ENCODE results near the gene SGSM1.

SGSM1 gene

DNA sequence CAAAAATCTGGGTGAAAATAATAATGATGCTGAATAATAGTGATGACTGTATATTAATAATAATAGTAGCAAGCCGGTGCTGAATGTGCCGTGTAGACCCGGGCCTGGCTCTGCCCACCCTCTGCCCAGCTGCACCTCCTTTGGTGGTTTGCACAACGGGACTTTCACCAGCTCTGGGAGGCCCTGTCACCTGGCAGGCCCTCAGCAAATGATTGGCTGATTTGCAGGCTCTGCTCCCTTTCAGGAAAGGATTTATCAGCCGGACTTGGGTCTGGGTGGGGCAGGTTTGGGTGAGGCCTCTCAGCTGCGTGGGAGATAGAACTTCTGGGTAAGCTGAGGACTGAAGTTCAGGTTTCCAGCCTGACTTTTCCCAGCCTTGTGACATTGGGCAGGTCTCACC is 167.9 kb downstream of the SGSM1 start:
- TF ChIP-seq POLR2AphosphoS5 (IDR thresholded peaks at IDR 0.05; ENCODE audit: low read depth, low read length) (no peak), FOXP2 (optimal IDR thresholded peaks at IDR 0.05; ENCODE audit: borderline replicate concordance, extremely low read depth, extremely low read length, insufficient read depth) (no peak), TAF1 (IDR thresholded peaks at IDR 0.05; ENCODE audit: borderline replicate concordance, insufficient read depth, low read length) (no peak), SIN3A (IDR thresholded peaks at IDR 0.05; ENCODE audit: borderline replicate concordance, insufficient read depth, low read length) (no peak)
- TF ChIP-seq, protein P1, sequence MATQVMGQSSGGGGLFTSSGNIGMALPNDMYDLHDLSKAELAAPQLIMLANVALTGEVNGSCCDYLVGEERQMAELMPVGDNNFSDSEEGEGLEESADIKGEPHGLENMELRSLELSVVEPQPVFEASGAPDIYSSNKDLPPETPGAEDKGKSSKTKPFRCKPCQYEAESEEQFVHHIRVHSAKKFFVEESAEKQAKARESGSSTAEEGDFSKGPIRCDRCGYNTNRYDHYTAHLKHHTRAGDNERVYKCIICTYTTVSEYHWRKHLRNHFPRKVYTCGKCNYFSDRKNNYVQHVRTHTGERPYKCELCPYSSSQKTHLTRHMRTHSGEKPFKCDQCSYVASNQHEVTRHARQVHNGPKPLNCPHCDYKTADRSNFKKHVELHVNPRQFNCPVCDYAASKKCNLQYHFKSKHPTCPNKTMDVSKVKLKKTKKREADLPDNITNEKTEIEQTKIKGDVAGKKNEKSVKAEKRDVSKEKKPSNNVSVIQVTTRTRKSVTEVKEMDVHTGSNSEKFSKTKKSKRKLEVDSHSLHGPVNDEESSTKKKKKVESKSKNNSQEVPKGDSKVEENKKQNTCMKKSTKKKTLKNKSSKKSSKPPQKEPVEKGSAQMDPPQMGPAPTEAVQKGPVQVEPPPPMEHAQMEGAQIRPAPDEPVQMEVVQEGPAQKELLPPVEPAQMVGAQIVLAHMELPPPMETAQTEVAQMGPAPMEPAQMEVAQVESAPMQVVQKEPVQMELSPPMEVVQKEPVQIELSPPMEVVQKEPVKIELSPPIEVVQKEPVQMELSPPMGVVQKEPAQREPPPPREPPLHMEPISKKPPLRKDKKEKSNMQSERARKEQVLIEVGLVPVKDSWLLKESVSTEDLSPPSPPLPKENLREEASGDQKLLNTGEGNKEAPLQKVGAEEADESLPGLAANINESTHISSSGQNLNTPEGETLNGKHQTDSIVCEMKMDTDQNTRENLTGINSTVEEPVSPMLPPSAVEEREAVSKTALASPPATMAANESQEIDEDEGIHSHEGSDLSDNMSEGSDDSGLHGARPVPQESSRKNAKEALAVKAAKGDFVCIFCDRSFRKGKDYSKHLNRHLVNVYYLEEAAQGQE (IDR thresholded peaks at IDR 0.05; ENCODE audit: insufficient read depth in 1 of 2, low read depth in 2 of 2, low read length in 2 of 2): no peak

GRCh38 chr22:24975125-24975640 is 169.2 kb downstream of the SGSM1 start:
- TF ChIP-seq POLR2AphosphoS5 (IDR thresholded peaks at IDR 0.05; ENCODE audit: low read depth, low read length) (no peak), SIN3A (IDR thresholded peaks at IDR 0.05; ENCODE audit: borderline replicate concordance, insufficient read depth, low read length) (no peak), TAF1 (IDR thresholded peaks at IDR 0.05; ENCODE audit: borderline replicate concordance, insufficient read depth, low read length) (no peak), FOXP2 (optimal IDR thresholded peaks at IDR 0.05; ENCODE audit: borderline replicate concordance, extremely low read depth, extremely low read length, insufficient read depth) (no peak)
- TF ChIP-seq, protein P1 (IDR thresholded peaks at IDR 0.05; ENCODE audit: insufficient read depth in 1 of 2, low read depth in 2 of 2, low read length in 2 of 2): no peak

DNA sequence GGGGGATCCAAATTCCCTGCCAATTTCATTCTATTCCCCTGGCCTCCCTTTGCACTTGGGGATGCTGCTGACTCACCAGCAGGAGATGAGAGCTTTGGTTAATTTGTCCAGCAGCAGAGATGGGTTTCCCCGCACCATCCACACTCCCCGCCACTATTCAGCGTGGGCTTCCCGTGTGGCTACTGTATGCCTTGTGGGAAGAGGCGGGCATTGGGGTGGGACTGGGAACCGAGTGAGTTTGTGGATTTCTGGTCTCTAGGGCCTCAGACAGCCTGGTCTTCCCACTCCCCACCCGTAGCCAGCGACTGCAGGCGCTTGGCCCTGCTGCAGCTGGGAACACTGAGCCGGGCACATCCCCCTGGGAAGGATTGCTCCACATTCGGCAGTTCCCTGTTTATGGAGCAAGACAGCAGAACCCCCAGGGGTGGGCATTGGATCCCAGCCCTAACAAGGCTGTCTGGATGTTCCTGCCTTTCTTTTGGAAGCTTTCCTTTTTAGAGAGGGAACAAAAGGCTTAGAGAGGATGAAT is 169.9 kb downstream of the SGSM1 start:
- TF ChIP-seq SIN3A (IDR thresholded peaks at IDR 0.05; ENCODE audit: borderline replicate concordance, insufficient read depth, low read length) (no peak), FOXP2 (optimal IDR thresholded peaks at IDR 0.05; ENCODE audit: borderline replicate concordance, extremely low read depth, extremely low read length, insufficient read depth) (no peak), TAF1 (IDR thresholded peaks at IDR 0.05; ENCODE audit: borderline replicate concordance, insufficient read depth, low read length) (no peak), POLR2AphosphoS5 (IDR thresholded peaks at IDR 0.05; ENCODE audit: low read depth, low read length) (no peak)
- TF ChIP-seq, protein P1 (IDR thresholded peaks at IDR 0.05; ENCODE audit: insufficient read depth in 1 of 2, low read depth in 2 of 2, low read length in 2 of 2): no peak

DNA sequence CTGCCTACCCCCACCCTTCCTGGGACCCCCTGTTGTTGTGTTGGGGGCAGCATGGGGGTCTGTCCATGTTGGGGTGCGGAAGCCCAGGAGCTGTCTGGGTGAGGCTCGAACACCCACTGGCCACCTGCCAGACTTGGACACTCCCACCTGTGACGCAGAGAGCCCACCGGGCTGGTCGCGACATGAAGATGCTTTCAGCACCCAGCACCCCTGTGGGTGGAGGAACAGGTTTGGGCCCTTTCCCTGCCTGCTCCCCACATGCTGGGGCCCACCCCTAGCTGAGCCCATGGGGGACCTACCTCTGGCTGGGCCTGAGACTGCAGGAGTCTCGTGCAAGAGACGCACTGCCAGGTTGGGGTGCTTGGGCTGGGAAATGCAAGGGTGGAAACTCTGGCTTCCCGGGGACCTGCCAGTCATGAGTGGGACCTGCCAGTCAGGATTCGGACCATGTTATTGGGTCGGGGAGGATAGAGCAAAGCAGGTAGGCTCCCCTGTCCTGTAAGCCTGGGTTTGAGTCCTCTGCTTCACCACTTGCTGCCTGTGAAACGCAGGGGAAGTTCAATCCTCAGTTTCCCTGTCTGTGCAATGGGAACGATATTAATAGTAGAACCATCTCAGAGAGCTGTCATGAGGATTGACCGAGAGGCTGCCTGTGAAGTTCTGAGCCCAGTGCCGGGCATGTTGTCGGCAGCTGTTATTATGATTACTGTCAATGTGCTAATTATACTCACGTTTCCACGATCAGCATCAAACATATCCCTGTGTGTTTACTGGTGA is 170.6 kb downstream of the SGSM1 start:
- TF ChIP-seq POLR2AphosphoS5 (IDR thresholded peaks at IDR 0.05; ENCODE audit: low read depth, low read length): no peak
- TF ChIP-seq, protein P1 (IDR thresholded peaks at IDR 0.05; ENCODE audit: insufficient read depth in 1 of 2, low read depth in 2 of 2, low read length in 2 of 2): no peak

Data from PFSK-1 (cell line).